CD4-positive, CD25-positive, alpha-beta regulatory T cell (primary cell): ENCODE data around the gene ARFGAP3. TPM values are rescaled to one million over a fixed set of nuclear protein-coding genes. Genes with fewer than 3 reads are reported as not detected.
"Not testable (repeated sequence)": the region's sequence is repeated elsewhere in the genome, so short reads cannot be mapped to it uniquely, and the experiment has no call there.

Experiments used
- ATAC-seq, 2 donors: fragments of 150-1000 bp; cut with Tn5 transposase; one replicate each; pipeline ENCODE4 v1.10.0; 2021; ENCODE audit warnings: low read depth in 2 of 2, moderate number of reproducible peaks in 2 of 2, moderate library complexity in 1 of 2
- DNase-seq, 3 donors: peaks; one replicate each; pipeline versions ENCODE4 v3.0.0 to v3.0.0-alpha.2; 2012 to 2022; ENCODE audit warnings: mixed read lengths in 1 of 3
- H3K27ac ChIP-seq: one replicate; pipeline ENCODE4 v1.7.0; 2013; ENCODE audit warnings: mild to moderate bottlenecking, low read length; ENCODE audit not compliant: insufficient read depth, poor library complexity, severe bottlenecking
- H3K27me3 ChIP-seq: one replicate; pipeline ENCODE4 v1.7.0; 2013; ENCODE audit warnings: low read length; ENCODE audit not compliant: control insufficient read depth, insufficient read depth
- H3K36me3 ChIP-seq: one replicate; pipeline ENCODE4 v1.7.0; 2013; ENCODE audit warnings: mild to moderate bottlenecking, low read length, moderate library complexity; ENCODE audit not compliant: control insufficient read depth, insufficient read depth
- H3K4me1 ChIP-seq: 2 replicates; pipeline ENCODE4 v1.7.0; 2013; ENCODE audit warnings: mild to moderate bottlenecking, low read length; ENCODE audit not compliant: insufficient read depth, control insufficient read depth, poor library complexity, severe bottlenecking
- H3K4me3 ChIP-seq: one replicate; pipeline ENCODE4 v1.7.0; 2013; ENCODE audit warnings: low read depth, mild to moderate bottlenecking, low read length, moderate library complexity
- H3K9me3 ChIP-seq, 2 experiments: 1 replicate in 1 of 2; 2 replicates in 1 of 2; pipeline ENCODE4 v1.7.0; 2013; ENCODE audit warnings: low read length in 2 of 2, mild to moderate bottlenecking in 1 of 2, moderate library complexity in 1 of 2; ENCODE audit not compliant: control insufficient read depth in 2 of 2
- H3K27ac Mint-ChIP-seq, 3 donors: one replicate each; pipeline ENCODE4 v1.8.0; 2020 to 2022; ENCODE audit warnings: mild to moderate bottlenecking in 3 of 3, mixed read lengths in 3 of 3, moderate library complexity in 2 of 3
- H3K27me3 Mint-ChIP-seq: one replicate; pipeline ENCODE4 v1.8.0; 2022; ENCODE audit warnings: mild to moderate bottlenecking, mixed read lengths
- H3K36me3 Mint-ChIP-seq: one replicate; pipeline ENCODE4 v1.8.0; 2020; ENCODE audit warnings: mixed read lengths
- H3K4me1 Mint-ChIP-seq, 4 donors: one replicate each; pipeline ENCODE4 v1.8.0; 2020 to 2022; ENCODE audit warnings: mixed read lengths in 4 of 4, mild to moderate bottlenecking in 1 of 4
- H3K4me3 Mint-ChIP-seq, 4 donors: one replicate each; pipeline ENCODE4 v1.8.0; 2020 to 2022; ENCODE audit warnings: mild to moderate bottlenecking in 4 of 4, mixed read lengths in 4 of 4, moderate library complexity in 3 of 4
- H3K9me3 Mint-ChIP-seq, 7 donors: one replicate each; pipeline ENCODE4 v1.8.0; 2020 to 2022; ENCODE audit warnings: mixed read lengths in 7 of 7, mild to moderate bottlenecking in 3 of 7, moderate library complexity in 2 of 7
- polyA plus RNA-seq, 4 donors: library from polyadenylated mRNA; unstranded; fragments of 300-500 nt; fragmentation: Illumina TruSeq; gene quantifications; one replicate each; pipeline ENCODE4 v1.2.3, GENCODE V29; 2021
- total RNA-seq: library from RNA; stranded (reverse); gene quantifications from one replicate; pipeline ENCODE4 v1.2.3, GENCODE V29; 2022

Gene ARFGAP3
- total and polyA plus RNA-seq, 5 donors from 2014 or later: 27.1 to 31.0 (median 28.8) TPM

- H3K4me3 Mint-ChIP-seq: no peak overlapping the region
- H3K9me3 Mint-ChIP-seq: no peaks in the 10 kb centered on the region
- peaks cover 0 to 6% (median under 1%) of the 10 kb centered on the region in 4 donors for H3K4me1 Mint-ChIP-seq
- DNase-seq (no peak), ATAC-seq (no peak)
- no peak overlapping the region for H3K27ac Mint-ChIP-seq
- H3K27ac ChIP-seq: no peak overlapping the region
- no peaks in the 10 kb centered on the region for H3K9me3 ChIP-seq
- no peaks in the 10 kb centered on the region for H3K27me3 ChIP-seq
- peaks cover 4% of the 10 kb centered on the region for H3K27me3 Mint-ChIP-seq
- H3K4me1 ChIP-seq: no peaks in the 10 kb centered on the region
- no peaks in the 10 kb centered on the region for H3K36me3 Mint-ChIP-seq
- no peak overlapping the region for H3K4me3 ChIP-seq
- H3K36me3 ChIP-seq: no peaks in the 10 kb centered on the region
Observed at GRCh38 chr22:42768385-42769035, 88.6 kb downstream of the ARFGAP3 start.

- no peak for ATAC-seq
- no peaks in the 10 kb centered on the region for H3K36me3 Mint-ChIP-seq
Observed at GRCh38 chr22:42766860-42767259, 90.2 kb downstream of the ARFGAP3 start.

GRCh38 chr22:42764895-42765363 lies 92.1 kb downstream of the ARFGAP3 start:
- H3K27me3 Mint-ChIP-seq: peaks cover 4% of the 10 kb centered on the region
- no peaks in the 10 kb centered on the region for H3K36me3 Mint-ChIP-seq
- H3K27ac Mint-ChIP-seq: no peak overlapping the region
- no peaks in the 10 kb centered on the region for H3K9me3 Mint-ChIP-seq
- no peak for ATAC-seq
- peaks cover 0 to 6% (median under 1%) of the 10 kb centered on the region in 4 donors for H3K4me1 Mint-ChIP-seq
- Histone ChIP-seq H3K9me3 (no peaks in the 10 kb centered on the region), H3K36me3 (no peaks in the 10 kb centered on the region), H3K27me3 (no peaks in the 10 kb centered on the region), H3K27ac (no peak overlapping the region), H3K4me3 (no peak overlapping the region), H3K4me1 (no peaks in the 10 kb centered on the region)
- no peak for DNase-seq
- H3K4me3 Mint-ChIP-seq: no peak overlapping the region

More at GRCh38 chr22:42766860-42767259, 90.2 kb downstream of the ARFGAP3 start:
- no peaks in the 10 kb centered on the region for H3K36me3 ChIP-seq
- peaks cover 0 to 6% (median under 1%) of the 10 kb centered on the region in 4 donors for H3K4me1 Mint-ChIP-seq
- no peak overlapping the region for H3K4me3 Mint-ChIP-seq
- H3K4me1 ChIP-seq: no peaks in the 10 kb centered on the region
- H3K27ac Mint-ChIP-seq: no peak overlapping the region
- no peaks in the 10 kb centered on the region for H3K9me3 ChIP-seq
- H3K4me3 ChIP-seq: no peak overlapping the region
- H3K27me3 ChIP-seq: no peaks in the 10 kb centered on the region
- peaks cover 4% of the 10 kb centered on the region for H3K27me3 Mint-ChIP-seq
- H3K27ac ChIP-seq: no peak overlapping the region
- DNase-seq: no peak
- H3K9me3 Mint-ChIP-seq: no peaks in the 10 kb centered on the region

DNA sequence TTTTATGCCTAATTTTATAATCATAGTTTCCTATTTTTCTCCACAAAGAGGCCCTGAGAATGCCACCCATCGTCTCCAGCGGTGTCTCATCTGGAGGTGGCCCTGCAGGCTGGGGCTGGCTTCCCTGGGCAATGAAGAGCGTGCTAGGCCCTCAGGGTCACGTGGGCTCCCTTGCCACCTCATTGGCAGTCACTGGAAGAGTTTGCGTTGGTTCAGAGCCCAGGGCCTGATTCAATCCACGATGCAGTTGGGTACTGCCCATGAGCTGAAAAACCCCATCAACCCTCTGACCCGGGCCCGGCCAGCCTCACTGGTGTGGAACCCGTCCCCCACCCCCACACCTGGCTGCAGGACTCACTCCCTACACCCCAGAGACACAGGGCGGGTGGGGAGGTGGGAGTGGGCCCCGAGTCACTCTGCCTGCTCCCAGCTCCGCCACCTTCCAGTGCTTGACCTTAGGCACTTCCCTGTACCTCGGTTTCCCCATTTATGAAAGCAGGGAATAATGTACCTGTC lies 93.0 kb downstream of the ARFGAP3 start:
- ATAC-seq: no peak
- no peaks in the 10 kb centered on the region for H3K9me3 Mint-ChIP-seq
- no peak overlapping the region for H3K27ac ChIP-seq

DNA sequence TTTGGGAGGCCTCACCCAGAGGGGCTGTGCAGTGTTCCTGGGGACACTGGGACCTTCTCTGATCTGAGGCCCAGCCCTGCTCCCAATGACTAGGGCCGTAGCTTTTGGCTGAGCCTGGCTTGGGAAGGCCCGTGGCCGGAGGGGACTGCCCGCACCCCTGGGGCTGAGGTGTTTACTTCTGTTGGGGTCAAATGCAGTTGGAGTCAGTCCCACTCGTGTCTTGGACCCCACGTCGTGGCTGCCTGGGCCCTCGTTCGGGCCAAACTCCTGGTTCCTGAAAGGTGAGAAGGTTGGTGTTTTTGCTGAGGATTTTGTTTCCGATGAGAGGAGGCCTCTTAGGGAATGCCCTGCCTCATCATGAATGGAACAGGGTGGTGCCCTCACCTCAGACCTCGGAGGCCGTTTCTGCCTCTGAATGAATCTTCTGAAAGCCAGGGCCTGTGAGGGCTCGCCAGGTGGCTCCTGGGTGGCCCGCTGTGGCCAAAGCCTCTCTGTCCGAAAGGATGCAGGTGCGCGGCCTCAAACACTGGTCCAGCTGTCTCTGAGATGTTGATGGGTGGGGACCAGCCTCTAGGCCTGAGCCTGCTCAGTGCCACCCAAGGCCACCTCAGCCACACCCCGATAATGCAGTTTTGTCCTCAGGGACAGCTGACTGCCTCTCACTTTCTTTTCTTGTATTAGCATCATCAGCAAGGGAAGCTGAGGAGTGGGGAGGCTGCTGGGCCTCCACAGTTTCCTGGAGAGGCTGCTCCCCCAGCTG lies 96.1 kb downstream of the ARFGAP3 start:
- H3K27me3 ChIP-seq: no peaks in the 10 kb centered on the region
- no peaks in the 10 kb centered on the region for H3K4me1 ChIP-seq
- H3K4me3 Mint-ChIP-seq: no peak overlapping the region
- no peaks in the 10 kb centered on the region for H3K36me3 ChIP-seq
- no peaks in the 10 kb centered on the region for H3K9me3 ChIP-seq
- H3K9me3 Mint-ChIP-seq: no peaks in the 10 kb centered on the region
- no peak for DNase-seq
- ATAC-seq: no peak
- no peak overlapping the region for H3K4me3 ChIP-seq
- H3K27me3 Mint-ChIP-seq: no peaks in the 10 kb centered on the region
- no peak overlapping the region for H3K27ac ChIP-seq
- no peaks in the 10 kb centered on the region for H3K36me3 Mint-ChIP-seq
- no peaks in the 10 kb centered on the region for H3K4me1 Mint-ChIP-seq
- no peak overlapping the region for H3K27ac Mint-ChIP-seq

More for the DNA sequence above, 93.0 kb downstream of the ARFGAP3 start:
- no peaks in the 10 kb centered on the region for H3K4me1 ChIP-seq
- Mint-ChIP-seq H3K4me1 (peaks cover 0 to 6% (median under 1%) of the 10 kb centered on the region in 4 donors), H3K36me3 (no peaks in the 10 kb centered on the region), H3K27ac (no peak overlapping the region), H3K27me3 (peaks cover 4% of the 10 kb centered on the region), H3K4me3 (no peak overlapping the region)
- H3K36me3 ChIP-seq: no peaks in the 10 kb centered on the region
- no peaks in the 10 kb centered on the region for H3K9me3 ChIP-seq
- no peak overlapping the region for H3K4me3 ChIP-seq
- no peak for DNase-seq
- H3K27me3 ChIP-seq: no peaks in the 10 kb centered on the region

DNA sequence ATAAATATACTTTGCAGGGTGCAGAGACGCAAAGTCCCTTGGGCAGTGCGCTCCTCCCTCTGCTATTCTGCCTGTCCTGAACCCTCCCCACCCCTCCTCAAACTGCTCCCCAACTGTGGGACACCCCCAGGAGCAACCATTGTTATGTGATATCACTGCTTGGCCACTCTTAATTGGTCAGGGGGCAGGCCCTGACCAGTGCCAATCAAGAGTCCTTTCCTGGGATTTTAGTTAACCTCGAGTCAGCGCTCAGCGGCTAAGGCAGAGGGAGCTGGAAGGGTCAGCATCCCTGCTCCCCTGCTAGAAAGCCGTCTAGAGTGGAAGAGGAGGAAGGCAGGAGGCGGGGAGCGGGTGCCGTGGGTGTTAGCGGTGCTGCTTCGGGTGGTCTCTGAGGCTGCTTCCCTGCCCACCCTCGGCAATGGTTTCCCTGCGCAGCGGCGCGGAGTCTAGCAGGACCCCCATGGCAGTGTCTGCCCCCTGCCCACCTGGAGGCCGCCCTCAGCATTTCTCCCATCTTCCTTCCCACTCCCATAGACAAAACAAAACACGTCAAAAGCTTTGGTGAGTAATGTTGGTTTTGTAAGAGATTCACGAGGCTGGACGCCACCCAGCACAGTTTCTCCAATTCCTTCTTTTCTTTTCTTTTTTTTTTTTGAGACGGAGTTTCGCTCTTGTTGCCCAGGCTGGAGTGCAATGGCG lies 98.0 kb downstream of the ARFGAP3 start:
- Mint-ChIP-seq H3K9me3 (no peaks in the 10 kb centered on the region), H3K4me3 (no peak overlapping the region), H3K27ac (no peak overlapping the region), H3K36me3 (no peaks in the 10 kb centered on the region), H3K27me3 (no peaks in the 10 kb centered on the region), H3K4me1 (no peaks in the 10 kb centered on the region)
- no peak overlapping the region for H3K27ac ChIP-seq
- no peaks in the 10 kb centered on the region for H3K9me3 ChIP-seq
- no peaks in the 10 kb centered on the region for H3K27me3 ChIP-seq
- DNase-seq (no peak), ATAC-seq (no peak)
- H3K4me3 ChIP-seq: no peak overlapping the region
- no peaks in the 10 kb centered on the region for H3K4me1 ChIP-seq
- H3K36me3 ChIP-seq: no peaks in the 10 kb centered on the region

GRCh38 chr22:42755553-42755952 lies 101.5 kb downstream of the ARFGAP3 start:
- H3K4me1 ChIP-seq, H3K4me1 Mint-ChIP-seq, H3K27ac Mint-ChIP-seq, H3K9me3 ChIP-seq, H3K4me3 ChIP-seq, H3K27me3 ChIP-seq, H3K4me3 Mint-ChIP-seq, H3K36me3 Mint-ChIP-seq, H3K36me3 ChIP-seq, H3K27me3 Mint-ChIP-seq, H3K27ac ChIP-seq, H3K9me3 Mint-ChIP-seq: not testable (repeated sequence)
- peak in 1 of 3 donors; percentile 7 for DNase-seq
- peak in 1 of 2 donors; percentile 44 for ATAC-seq
